GM12878 (cell line): ENCODE data around the gene SEMA4G. TPM values are rescaled to one million over a fixed set of nuclear protein-coding genes. Genes with fewer than 3 reads are reported as not detected.

Source experiments
- ATAC-seq: fragments of 200-7000 bp; cut with Tn5 transposase; 3 replicates; pipeline ENCODE4 v1.9.1; 2020; ENCODE audit warnings: mild to moderate bottlenecking, moderate library complexity
- BruUV-seq: library from RNA; stranded (reverse); fragments of 400-500 nt; replicated peaks from 2 replicates; lab custom pipeline; 2021; lab: Mats Ljungman, UMichigan
- CTCF ChIA-PET: fragments of 300-600 bp; sonication (Branson Sonifier 250); formaldehyde crosslinking; extraction: SDS; loops from one replicate; lab custom pipeline; 2021; ENCODE audit warnings: inconsistent platforms; lab: Yijun Ruan, JAX
- POLR2A ChIA-PET: fragments of 350-600 bp; formaldehyde crosslinking; extraction: SDS; loops from one replicate; lab custom pipeline; 2021; ENCODE audit warnings: inconsistent platforms; lab: Charles Lee
- RAD21 ChIA-PET: fragments of 300-600 bp; sonication (Branson Sonifier 250); formaldehyde crosslinking; loops from one replicate; lab custom pipeline; 2023; ENCODE audit warnings: antibody characterized with exemption; ENCODE audit not compliant: unreplicated experiment; lab: Charles Lee
- SMC1A ChIA-PET: fragments of 300-600 bp; sonication (Branson Sonifier 250); formaldehyde crosslinking; loops from one replicate; lab custom pipeline; 2023; ENCODE audit not compliant: unreplicated experiment, uncharacterized antibody; lab: Charles Lee
- DNase-seq: peaks from one replicate; pipeline ENCODE4 v3.0.0-alpha.2; 2011; ENCODE audit warnings: low read depth, low spot score
- FAIRE-seq: peaks from 3 replicates; lab custom pipeline; 2011; peaks lifted over from hg19 to GRCh38; lab: Jason Lieb, UNC
- H2AFZ ChIP-seq: 2 replicates; pipeline ENCODE4 v1.6.0; 2011; ENCODE audit warnings: low read depth, low read length, control low read depth; ENCODE audit not compliant: control insufficient read depth
- H3K27ac ChIP-seq: 2 replicates; pipeline ENCODE4 v1.5.1; 2011; ENCODE audit warnings: control low read depth; ENCODE audit not compliant: control insufficient read depth, insufficient read depth
- H3K27me3 ChIP-seq, 2 experiments: replicated peaks in 1 of 2; 2 replicates each; pipeline versions ENCODE4 v1.6.0 to v1.6.1; 2011; ENCODE audit warnings: low read length in 1 of 2; ENCODE audit not compliant: control insufficient read depth in 2 of 2, insufficient read depth in 2 of 2
- H3K36me3 ChIP-seq, 2 experiments: 2 replicates each; pipeline ENCODE4 v1.5.1; 2011; ENCODE audit warnings: low read length in 1 of 2; ENCODE audit not compliant: control insufficient read depth in 2 of 2, insufficient read depth in 2 of 2
- H3K4me1 ChIP-seq: 2 replicates; pipeline ENCODE4 v1.6.1; 2011; ENCODE audit warnings: mild to moderate bottlenecking, low read length, moderate library complexity, mixed read lengths; ENCODE audit not compliant: control insufficient read depth, insufficient read depth
- H3K4me2 ChIP-seq: 2 replicates; pipeline ENCODE4 v1.6.0; 2011; ENCODE audit warnings: control low read depth; ENCODE audit not compliant: control insufficient read depth, insufficient read depth
- H3K4me3 ChIP-seq: fragments of 200-600 bp; sonication (generic); 2 replicates; pipeline ENCODE4 v1.5.1; 2016
- H3K79me2 ChIP-seq: 2 replicates; pipeline ENCODE4 v1.6.0; 2011; ENCODE audit warnings: low read length; ENCODE audit not compliant: control insufficient read depth, insufficient read depth
- H3K9ac ChIP-seq: 2 replicates; pipeline ENCODE4 v1.8.0; 2011; ENCODE audit warnings: low read length, control low read depth, mixed read lengths; ENCODE audit not compliant: control insufficient read depth, insufficient read depth
- H3K9me3 ChIP-seq: replicated peaks from 3 replicates; pipeline ENCODE4 v1.5.1; 2011; ENCODE audit warnings: mild to moderate bottlenecking, low read length; ENCODE audit not compliant: control insufficient read depth, insufficient read depth
- H4K20me1 ChIP-seq: 2 replicates; pipeline ENCODE4 v1.6.0; 2011; ENCODE audit not compliant: control insufficient read depth, insufficient read depth
- HSF1 ChIP-seq: fragments of 150-350 bp; IDR thresholded peaks from 2 replicates; pipeline ENCODE4 v1.6.1; 2014; ENCODE audit warnings: mild to moderate bottlenecking, low read depth, low read length
- POLR2AphosphoS5 ChIP-seq: IDR thresholded peaks from 2 replicates; pipeline ENCODE4 v1.6.1; 2011; ENCODE audit warnings: mild to moderate bottlenecking, low read length, inconsistent platforms
- SKIL ChIP-seq: fragments of 450-650 bp; IDR thresholded peaks from 2 replicates; pipeline ENCODE4 v1.6.1; 2017; ENCODE audit warnings: mild to moderate bottlenecking, low read depth, inconsistent platforms; ENCODE audit not compliant: poor library complexity, severe bottlenecking
- USF2 ChIP-seq: IDR thresholded peaks from 2 replicates; pipeline ENCODE4 v1.6.1; 2011; ENCODE audit warnings: low read depth, low read length, improper control_type of control experiment, borderline replicate concordance
- ZNF24 ChIP-seq: fragments of 450-650 bp; IDR thresholded peaks from 2 replicates; pipeline ENCODE4 v1.6.1; 2017; ENCODE audit warnings: antibody characterized with exemption, mild to moderate bottlenecking
- ZNF384 ChIP-seq: IDR thresholded peaks from 2 replicates; pipeline ENCODE4 v1.6.1; 2012; ENCODE audit warnings: low read depth, mild to moderate bottlenecking, low read length, improper control_type of control experiment, borderline replicate concordance
- WGBS: methylation state at CpG from one replicate; pipeline ENCODE4 v1.1.6; 2016; ENCODE audit warnings: low lambda C conversion rate; ENCODE audit not compliant: insufficient replicate concordance, insufficient coverage; ENCODE audit errors: missing lambda C conversion rate; 5-methylcytosine and 5-hydroxymethylcytosine counted together
- in situ Hi-C: fragments of 300-500 bp; cut with MboI; formaldehyde crosslinking; loops from 9 replicates; pipeline ENCODE4 v1.14.3; 2018; ENCODE audit warnings: mixed read lengths
- intact Hi-C: fragments of 100-400 bp; cut with micrococcal nuclease; formaldehyde crosslinking; loops from one replicate; pipeline ENCODE4 v1.14.2; 2022; ENCODE audit not compliant: unreplicated experiment
- polyA plus RNA-seq, 11 experiments: library from polyadenylated mRNA; depleted of rRNA in 4 of 11; unstranded in 6 of 11; stranded (reverse) in 5 of 11; fragments of >200 nt; fragmentation: Nextera tagmentation in 4 of 11; fragmentation: Illumina TruSeq in 1 of 11; extraction: Ambion mirVana in 4 of 11; extraction: Trizol in 1 of 11; gene quantifications; 1 replicate in 1 of 11; 2 replicates in 10 of 11; pipeline versions ENCODE4 v1.2.1 to v1.2.3, GENCODE V29; 2011 to 2016; ENCODE audit warnings: inconsistent platforms in 2 of 11, missing spikeins in 2 of 11, low read depth in 1 of 11
- total RNA-seq, 4 experiments: library from RNA; depleted of rRNA in 3 of 4; stranded (reverse); fragments of >200 nt in 3 of 4; fragmentation: Illumina TruSeq in 1 of 4; extraction: Trizol in 1 of 4; gene quantifications; 2 replicates each; pipeline versions ENCODE4 v1.2.1 to v1.2.3, GENCODE V29; 2013 to 2021

Gene SEMA4G
- total and polyA plus RNA-seq, 10 of the 15 experiments (the other 5 are each of a cell fraction or from before 2014, with no cell fraction given), result 0.09 to 2.3 (median 0.44) TPM; not detected in 4

GRCh38 chr10:100962351-100963080, 6.8 kb upstream of the SEMA4G start:
- no peak for ATAC-seq
- Histone ChIP-seq H3K4me1 (no peaks in the 10 kb centered on the region), H4K20me1 (no peaks in the 10 kb centered on the region), H3K4me2 (no peak overlapping the region), H3K4me3 (no peak overlapping the region), H3K9ac (no peak overlapping the region), H3K27ac (no peak overlapping the region), H3K79me2 (no peaks in the 10 kb centered on the region), H3K27me3 (no peaks in the 10 kb centered on the region), H3K9me3 (no peaks in the 10 kb centered on the region), H2AFZ (no peak overlapping the region), H3K36me3 (peaks cover 2 to 11% of the 10 kb centered on the region in 2 experiments; a peak in 3 of 4 replicates)
- no TSS peak for BruUV-seq
- no peak for FAIRE-seq
- TF ChIP-seq ZNF24 (no peak), HSF1 (no peak), SKIL (no peak), POLR2AphosphoS5 (no peak), USF2 (no peak), ZNF384 (no peak)
- intact Hi-C loops, result no loop called here
- SMC1A ChIA-PET, result interaction anchor here (1.5 kb wide), 1 partner anchor 34 kb away, joined by 3 read pairs; no protein-coding TSS in a partner anchor
- POLR2A ChIA-PET, result no interaction called here
- CTCF ChIA-PET, result no interaction called here
- in situ Hi-C loops, result no loop called here
- 99% methylated on average over 4 of the region's 4 CpGs for WGBS
- DNase-seq, result no peak
- RAD21 ChIA-PET, result no interaction called here
